ENCODE results near the gene HAO2. TPM values are rescaled to one million over a fixed set of nuclear protein-coding genes. Genes with fewer than 3 reads are reported as not detected.
A peak's percentile ranks its signal among the peaks of the same experiment; 100 is the strongest.
"Not testable (repeated sequence)": the region's sequence is repeated elsewhere in the genome, so short reads cannot be mapped to it uniquely, and the experiment has no call there.

HAO2 gene
- not detected for total RNA-seq (ENCODE audit: insufficient read depth, low replicate concordance)

- no peak for DNase-seq (ENCODE audit: low spot score)
Measured at GRCh38 chr1:119368554-119368953, at the start of gene HAO2. TSS of gene HAO2 (plus strand) at chr1:119368785. CDS start at chr1:119381086, 12,301 bp downstream.

DNA sequence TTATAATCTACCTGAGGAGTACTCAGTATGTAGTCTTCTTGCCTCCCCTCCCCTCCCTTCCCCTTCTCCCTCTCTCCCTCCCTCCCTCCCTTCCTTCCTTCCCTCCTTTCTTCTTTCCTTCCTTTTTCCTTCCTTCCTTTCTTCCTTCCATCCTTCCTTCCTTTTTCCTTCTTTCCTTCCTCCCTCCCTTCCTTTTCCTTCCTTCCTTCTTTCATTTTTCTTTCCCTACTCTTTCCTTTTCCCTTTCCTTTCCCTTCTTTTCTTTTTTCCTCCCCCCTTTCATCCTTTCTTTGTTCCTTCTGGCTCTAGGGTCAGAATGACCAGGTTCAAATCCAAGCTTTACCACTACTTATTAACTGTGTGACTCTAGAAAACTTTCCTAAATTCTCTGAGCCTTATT, 48.5 kb upstream of the HAO2 start:
- DNase-seq (ENCODE audit: low spot score) = no peak

- no peak for DNase-seq (ENCODE audit: low spot score)
Measured at GRCh38 chr1:119321666-119322419, 46.7 kb upstream of the HAO2 start.

- no peak for DNase-seq (ENCODE audit: low spot score)
Measured at GRCh38 chr1:119323216-119323982, 45.2 kb upstream of the HAO2 start.

GRCh38 chr1:119324198-119324597, 44.4 kb upstream of the HAO2 start:
- no peak for DNase-seq (ENCODE audit: low spot score)

GRCh38 chr1:119326251-119326650, 42.3 kb upstream of the HAO2 start:
- no peak for DNase-seq (ENCODE audit: low spot score)

DNA sequence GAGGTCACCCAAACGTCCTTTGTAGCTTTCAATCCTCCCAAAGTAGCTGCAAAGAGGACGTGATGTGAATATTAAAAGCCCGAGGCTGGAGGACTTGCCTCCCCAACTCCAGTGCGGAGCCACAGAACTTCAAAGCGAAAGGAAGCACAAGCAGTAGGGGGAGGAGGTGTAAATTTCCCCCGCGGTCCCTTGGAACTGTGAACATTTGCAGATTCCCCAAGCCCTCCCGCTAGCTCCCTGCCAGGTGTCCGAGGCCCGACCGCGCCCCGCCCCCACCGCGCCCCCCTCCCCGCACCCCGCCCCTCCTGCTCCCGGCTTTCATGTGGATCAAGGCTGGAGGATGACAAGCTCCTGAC, 41.5 kb upstream of the HAO2 start:
- no peak for DNase-seq (ENCODE audit: low spot score)

- DNase-seq (ENCODE audit: low spot score) = peak; percentile 88
Measured at GRCh38 chr1:119327450-119328155, 41.0 kb upstream of the HAO2 start.

DNA sequence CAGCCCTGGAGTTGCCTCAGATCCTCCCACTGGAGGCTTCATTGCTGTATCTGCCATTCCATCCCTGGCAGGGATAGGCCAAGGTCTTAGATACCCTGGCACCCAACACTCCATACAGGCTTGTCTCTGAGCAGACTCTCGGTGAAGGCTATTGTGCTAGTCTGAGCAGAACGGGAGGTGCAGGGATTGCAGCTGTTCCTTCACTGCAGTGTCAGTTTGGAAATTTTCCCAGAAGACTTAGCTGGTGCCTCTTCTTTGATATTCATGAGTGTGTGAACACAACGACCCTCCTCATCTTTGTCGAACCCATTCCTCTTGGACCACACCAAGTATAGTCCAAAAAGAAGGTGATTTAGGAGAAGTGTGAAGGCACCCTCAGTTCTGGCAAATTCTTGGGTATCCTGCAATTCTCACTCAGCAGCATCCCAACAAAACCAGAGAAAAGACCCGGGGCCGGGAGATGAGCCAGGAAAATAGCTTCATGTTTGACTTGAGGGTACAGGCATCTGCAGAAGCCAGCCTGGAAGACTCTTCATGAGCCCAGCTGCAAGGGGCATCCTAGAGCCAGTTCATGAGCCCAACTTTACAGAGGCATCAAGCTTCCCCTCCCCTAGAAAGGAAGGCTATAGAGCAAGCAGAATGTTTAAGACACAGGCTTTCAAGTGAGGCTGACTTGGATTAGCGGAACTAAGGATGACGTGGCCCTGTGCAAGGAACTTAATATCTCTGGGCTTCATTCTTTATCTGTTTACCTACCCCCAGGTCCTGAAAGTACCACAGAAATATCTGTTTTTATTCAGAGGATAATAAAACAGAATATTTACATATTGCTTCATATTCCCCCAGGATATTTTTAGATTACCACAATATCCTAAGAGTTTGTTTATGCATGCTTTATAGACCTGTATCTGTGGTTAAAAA, 38.8 kb upstream of the HAO2 start:
- peak; percentile 94 for DNase-seq (ENCODE audit: low spot score)

GRCh38 chr1:119330466-119331189, 38.0 kb upstream of the HAO2 start:
- DNase-seq (ENCODE audit: low spot score) = peak; percentile 68

DNA sequence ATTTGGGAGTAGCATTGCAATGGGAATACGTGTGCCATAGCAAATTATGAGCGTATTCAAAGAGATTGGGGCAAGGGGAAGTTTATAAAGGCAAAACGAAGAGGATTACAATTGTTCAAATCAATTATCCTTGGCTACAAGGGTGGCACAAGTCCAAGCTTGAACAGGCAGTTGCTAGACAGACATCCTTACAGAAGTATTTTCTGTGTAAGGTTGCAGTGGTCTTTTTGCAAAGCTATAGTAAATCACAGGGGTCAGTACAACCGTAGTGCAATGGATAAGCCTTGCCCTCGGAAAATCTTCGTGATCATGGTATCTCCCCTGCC, 37.4 kb upstream of the HAO2 start:
- no peak for DNase-seq (ENCODE audit: low spot score)

GRCh38 chr1:119331915-119332314, 36.7 kb upstream of the HAO2 start:
- no peak for DNase-seq (ENCODE audit: low spot score)

GRCh38 chr1:119332622-119333021, 36.0 kb upstream of the HAO2 start:
- DNase-seq (ENCODE audit: low spot score) = no peak

DNA sequence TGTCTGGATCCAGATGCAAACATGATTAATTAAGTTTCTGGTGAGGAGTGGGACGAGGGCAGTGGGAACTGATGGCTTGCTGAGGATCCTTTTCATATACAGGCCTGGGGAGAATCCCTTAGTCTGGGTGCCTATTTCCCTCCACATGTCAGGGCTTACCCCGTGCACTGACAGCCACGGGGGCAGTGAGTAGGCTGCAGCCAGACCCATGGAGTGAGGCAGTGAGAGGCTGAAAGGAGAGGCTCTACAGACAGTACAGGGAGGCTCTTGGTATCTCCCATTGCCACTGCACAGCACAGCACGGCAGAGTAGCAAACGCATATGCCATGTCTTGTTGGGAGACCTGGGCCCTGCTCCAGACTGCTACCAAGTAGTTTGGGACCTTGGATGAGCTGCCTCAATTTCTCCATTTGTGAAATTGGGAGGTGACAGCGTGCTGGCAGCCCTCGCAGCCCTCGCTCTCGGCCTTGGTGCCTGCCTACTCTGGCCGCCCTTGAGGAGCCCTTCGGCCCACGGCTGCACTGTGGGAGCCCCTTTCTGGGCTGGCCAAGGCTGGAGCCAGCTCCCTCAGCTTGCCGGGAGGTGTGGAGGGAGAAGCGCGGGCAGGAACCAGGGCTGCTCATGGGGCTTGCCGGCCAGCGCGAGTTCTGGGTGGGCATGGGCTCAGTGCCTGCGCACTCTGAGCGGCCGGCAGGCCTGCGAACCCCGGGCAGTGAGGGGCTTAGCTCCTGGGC, 35.3 kb upstream of the HAO2 start:
- no peak for DNase-seq (ENCODE audit: low spot score)

DNA sequence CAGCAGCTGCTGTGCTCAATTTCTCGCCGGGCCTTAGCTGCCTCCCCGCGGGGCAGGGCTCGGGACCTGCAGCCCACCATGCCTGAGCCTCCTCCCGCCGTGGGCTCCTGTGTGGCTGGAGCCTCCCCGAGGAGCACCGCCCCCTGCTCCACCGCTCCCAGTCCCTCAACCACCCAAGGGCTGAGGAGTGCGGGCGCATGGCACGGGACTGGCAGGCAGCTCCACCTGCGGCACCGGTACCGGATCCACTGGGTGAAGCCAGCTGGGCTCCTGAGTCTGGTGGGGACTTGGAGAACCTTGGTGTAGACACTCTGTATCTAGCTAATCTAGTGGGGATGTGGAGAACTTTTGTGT, 34.7 kb upstream of the HAO2 start:
- DNase-seq (ENCODE audit: low spot score) = not testable (repeated sequence)

DNA sequence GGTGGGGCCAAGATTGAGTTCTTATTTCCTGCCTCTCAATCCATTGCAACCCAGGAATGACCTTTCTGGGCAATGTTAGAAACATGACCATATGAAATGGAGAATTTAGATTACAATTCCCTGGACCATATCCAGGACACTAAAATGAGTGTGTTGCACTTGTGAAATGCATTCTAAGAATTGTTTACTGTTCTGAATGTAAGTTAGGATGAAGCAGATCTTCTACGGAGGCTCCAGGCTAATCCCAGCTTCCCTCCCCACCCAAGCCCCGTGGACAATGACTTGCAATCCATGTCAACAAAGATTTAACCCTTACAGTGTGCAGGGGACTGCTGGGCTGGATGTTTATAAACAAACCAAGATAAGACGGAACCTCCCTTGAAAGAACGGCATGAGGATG, 31.7 kb upstream of the HAO2 start:
- peak; percentile 67 for DNase-seq (ENCODE audit: low spot score)

GRCh38 chr1:119338004-119338403, 30.6 kb upstream of the HAO2 start:
- DNase-seq (ENCODE audit: low spot score) = no peak

- DNase-seq (ENCODE audit: low spot score) = no peak
Measured at GRCh38 chr1:119338757-119339156, 29.8 kb upstream of the HAO2 start.

DNA sequence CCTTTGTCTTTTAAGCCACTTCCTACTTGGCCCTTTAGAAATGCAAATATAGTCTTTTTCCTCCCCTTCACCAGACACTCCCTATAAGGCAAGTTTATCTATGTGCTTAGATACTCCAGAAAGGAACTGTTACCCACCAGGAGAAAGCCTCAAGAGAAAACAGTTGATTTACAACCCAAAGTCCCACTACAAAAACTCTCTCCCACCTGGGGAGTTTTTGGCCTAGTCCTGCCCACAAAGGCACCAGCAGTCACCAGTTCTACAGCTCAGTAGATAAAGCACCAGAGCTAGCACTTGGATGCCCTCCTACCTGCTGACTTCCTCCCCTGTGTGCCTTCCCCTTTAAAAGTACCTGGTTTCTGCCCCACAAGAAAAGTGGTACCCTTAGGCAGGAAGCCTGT, 27.7 kb upstream of the HAO2 start:
- no peak for DNase-seq (ENCODE audit: low spot score)

- no peak for DNase-seq (ENCODE audit: low spot score)
Measured at GRCh38 chr1:119341372-119341947, 27.1 kb upstream of the HAO2 start.
